Astrocyte (in vitro differentiated cells and primary cell): ENCODE results near the gene SLC25A29. TPM values are rescaled to one million over a fixed set of nuclear protein-coding genes. Genes with fewer than 3 reads are reported as not detected.
A peak's percentile ranks its signal among the peaks of the same experiment; 100 is the strongest.

Source experiments
- DNase-seq: peaks from one replicate; pipeline ENCODE4 v3.0.0-alpha.2; 2010; ENCODE audit warnings: low read depth
- FAIRE-seq: peaks from 2 replicates; lab custom pipeline; 2011; peaks lifted over from hg19 to GRCh38; lab: Jason Lieb, UNC
- H2AFZ ChIP-seq: 2 replicates; pipeline ENCODE4 v1.6.0; 2012; ENCODE audit warnings: low read depth, low read length, inconsistent platforms
- H3K27ac ChIP-seq: 2 replicates; pipeline ENCODE4 v1.5.1; 2011; ENCODE audit warnings: low read depth, low read length, inconsistent platforms
- H3K27me3 ChIP-seq: 2 replicates; pipeline ENCODE4 v1.6.0; 2011; ENCODE audit warnings: low read length, inconsistent platforms; ENCODE audit not compliant: insufficient read depth
- H3K36me3 ChIP-seq: 2 replicates; pipeline ENCODE4 v1.5.1; 2011; ENCODE audit warnings: low read length, inconsistent platforms; ENCODE audit not compliant: insufficient read depth
- H3K4me1 ChIP-seq: 2 replicates; pipeline ENCODE4 v1.5.1; 2011; ENCODE audit warnings: low read length, inconsistent platforms; ENCODE audit not compliant: insufficient read depth
- H3K4me2 ChIP-seq: 2 replicates; pipeline ENCODE4 v1.6.0; 2012; ENCODE audit warnings: low read length, inconsistent platforms
- H3K4me3 ChIP-seq: 2 replicates; pipeline ENCODE4 v1.5.1; 2011; ENCODE audit warnings: low read depth, mild to moderate bottlenecking, low read length, inconsistent platforms; ENCODE audit not compliant: insufficient read depth
- H3K79me2 ChIP-seq: 2 replicates; pipeline ENCODE4 v1.6.0; 2012; ENCODE audit warnings: mild to moderate bottlenecking, low read length, inconsistent platforms; ENCODE audit not compliant: insufficient read depth
- H3K9ac ChIP-seq: 2 replicates; pipeline ENCODE4 v1.6.0; 2012; ENCODE audit warnings: mild to moderate bottlenecking, low read length, inconsistent platforms
- H3K9me3 ChIP-seq: 2 replicates; pipeline ENCODE4 v1.5.1; 2012; ENCODE audit warnings: low read depth, mild to moderate bottlenecking, low read length, inconsistent platforms; ENCODE audit not compliant: insufficient read depth
- H4K20me1 ChIP-seq: 2 replicates; pipeline ENCODE4 v1.6.0; 2012; ENCODE audit warnings: low read length, inconsistent platforms; ENCODE audit not compliant: insufficient read depth
- H3K27ac Mint-ChIP-seq: one replicate; pipeline ENCODE4 v1.8.0; 2021; ENCODE audit warnings: mild to moderate bottlenecking, mixed read lengths; ENCODE audit not compliant: unreplicated experiment
- H3K27me3 Mint-ChIP-seq: one replicate; pipeline ENCODE4 v1.8.0; 2021; ENCODE audit warnings: low read depth, mixed read lengths; ENCODE audit not compliant: unreplicated experiment
- H3K36me3 Mint-ChIP-seq: one replicate; pipeline ENCODE4 v1.8.0; 2021; ENCODE audit warnings: low read depth, mixed read lengths; ENCODE audit not compliant: unreplicated experiment
- H3K4me1 Mint-ChIP-seq: one replicate; pipeline ENCODE4 v1.8.0; 2021; ENCODE audit warnings: low read depth, mixed read lengths; ENCODE audit not compliant: unreplicated experiment
- H3K4me3 Mint-ChIP-seq: one replicate; pipeline ENCODE4 v1.8.0; 2021; ENCODE audit warnings: mild to moderate bottlenecking, moderate library complexity, mixed read lengths; ENCODE audit not compliant: unreplicated experiment
- H3K9me3 Mint-ChIP-seq: one replicate; pipeline ENCODE4 v1.8.0; 2021; ENCODE audit warnings: mild to moderate bottlenecking, mixed read lengths; ENCODE audit not compliant: unreplicated experiment
- EZH2 ChIP-seq: IDR thresholded peaks from 2 replicates; pipeline ENCODE4 v1.6.1; 2012; ENCODE audit warnings: mild to moderate bottlenecking, low read length, inconsistent platforms; ENCODE audit not compliant: insufficient read depth
- total RNA-seq: library from RNA; stranded (reverse); gene quantifications from 2 replicates; pipeline ENCODE4 v1.2.1, GENCODE V29; 2021
- TF ChIP-seq, protein P1 (sequence below): IDR thresholded peaks from 2 replicates; pipeline ENCODE4 v1.5.1; 2011; ENCODE audit warnings: low read depth, mild to moderate bottlenecking, inconsistent platforms, low read length, moderate library complexity; ENCODE audit not compliant: insufficient read depth

SLC25A29 gene
- total RNA-seq, 1 donor from 2014 or later = 30.2 TPM

DNA sequence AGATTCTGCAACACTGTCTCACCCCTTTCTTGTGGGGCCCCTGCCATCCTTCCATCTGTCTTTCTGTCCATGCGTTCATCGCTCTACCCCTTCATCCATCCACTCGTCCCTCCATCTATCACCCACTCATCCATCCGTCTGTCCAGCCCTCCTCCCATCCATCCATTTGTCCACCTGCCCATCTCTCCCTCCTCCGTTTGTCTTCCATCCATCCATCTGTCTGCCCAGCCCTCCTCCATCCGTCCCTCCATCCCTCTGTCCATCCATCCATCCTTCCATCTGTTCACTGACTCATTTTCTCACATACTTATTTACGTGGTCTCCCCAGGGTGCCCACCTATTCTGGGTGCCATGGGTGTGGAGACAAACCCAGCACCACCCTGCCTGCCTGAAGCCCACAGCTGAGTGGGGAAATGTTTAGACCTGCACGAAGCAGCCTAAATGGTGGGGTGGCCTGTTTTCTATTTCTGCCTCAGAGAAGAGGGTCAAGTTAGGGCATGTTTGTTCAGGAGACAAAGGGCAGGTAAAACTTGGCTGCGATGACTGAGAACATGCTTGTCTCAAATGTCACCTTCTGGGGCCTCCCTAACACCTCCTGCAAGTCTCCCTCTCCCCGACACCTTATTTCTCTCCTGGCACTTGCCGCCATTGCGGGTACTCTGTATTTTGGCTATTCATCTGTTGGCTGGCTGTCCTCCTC, 14.1 kb upstream of the SLC25A29 start:
- H3K9me3 Mint-ChIP-seq = no peaks in the 10 kb centered on the region
- no peak overlapping the region for H2AFZ ChIP-seq
- H3K4me1 ChIP-seq = no peaks in the 10 kb centered on the region
- FAIRE-seq (no peak), DNase-seq (no peak)
- no peaks in the 10 kb centered on the region for H3K36me3 ChIP-seq
- H3K27ac ChIP-seq = no peak overlapping the region
- peak overlapping the region; percentile 23 for H3K4me3 Mint-ChIP-seq
- H3K36me3 Mint-ChIP-seq = no peaks in the 10 kb centered on the region
- H3K27ac Mint-ChIP-seq = no peak overlapping the region
- H4K20me1 ChIP-seq = no peaks in the 10 kb centered on the region
- no peaks in the 10 kb centered on the region for H3K9me3 ChIP-seq
- H3K27me3 ChIP-seq = no peaks in the 10 kb centered on the region
- TF ChIP-seq, protein P1, sequence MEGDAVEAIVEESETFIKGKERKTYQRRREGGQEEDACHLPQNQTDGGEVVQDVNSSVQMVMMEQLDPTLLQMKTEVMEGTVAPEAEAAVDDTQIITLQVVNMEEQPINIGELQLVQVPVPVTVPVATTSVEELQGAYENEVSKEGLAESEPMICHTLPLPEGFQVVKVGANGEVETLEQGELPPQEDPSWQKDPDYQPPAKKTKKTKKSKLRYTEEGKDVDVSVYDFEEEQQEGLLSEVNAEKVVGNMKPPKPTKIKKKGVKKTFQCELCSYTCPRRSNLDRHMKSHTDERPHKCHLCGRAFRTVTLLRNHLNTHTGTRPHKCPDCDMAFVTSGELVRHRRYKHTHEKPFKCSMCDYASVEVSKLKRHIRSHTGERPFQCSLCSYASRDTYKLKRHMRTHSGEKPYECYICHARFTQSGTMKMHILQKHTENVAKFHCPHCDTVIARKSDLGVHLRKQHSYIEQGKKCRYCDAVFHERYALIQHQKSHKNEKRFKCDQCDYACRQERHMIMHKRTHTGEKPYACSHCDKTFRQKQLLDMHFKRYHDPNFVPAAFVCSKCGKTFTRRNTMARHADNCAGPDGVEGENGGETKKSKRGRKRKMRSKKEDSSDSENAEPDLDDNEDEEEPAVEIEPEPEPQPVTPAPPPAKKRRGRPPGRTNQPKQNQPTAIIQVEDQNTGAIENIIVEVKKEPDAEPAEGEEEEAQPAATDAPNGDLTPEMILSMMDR = no peak
- no peak for TF ChIP-seq EZH2
- H3K9ac ChIP-seq = no peak overlapping the region
- H3K79me2 ChIP-seq = no peaks in the 10 kb centered on the region
- no peak overlapping the region for H3K4me3 ChIP-seq
- no peaks in the 10 kb centered on the region for H3K4me1 Mint-ChIP-seq
- H3K27me3 Mint-ChIP-seq = peaks cover 33% of the 10 kb centered on the region
- H3K4me2 ChIP-seq = no peak overlapping the region

GRCh38 chr14:100317912-100318808, 11.9 kb upstream of the SLC25A29 start:
- no peaks in the 10 kb centered on the region for H3K9me3 Mint-ChIP-seq
- H3K27ac Mint-ChIP-seq = no peak overlapping the region
- DNase-seq (peak; percentile 14), FAIRE-seq (no peak)
- H3K27me3 Mint-ChIP-seq = peaks cover 27% of the 10 kb centered on the region
- peak overlapping the region; percentile 45 for H3K4me3 Mint-ChIP-seq
- H3K79me2 ChIP-seq = no peaks in the 10 kb centered on the region
- H3K4me1 Mint-ChIP-seq = peaks cover 2% of the 10 kb centered on the region
- no peaks in the 10 kb centered on the region for H3K4me1 ChIP-seq
- peak overlapping the region; percentile 32 for H2AFZ ChIP-seq
- H4K20me1 ChIP-seq = no peaks in the 10 kb centered on the region
- H3K27ac ChIP-seq = no peak overlapping the region
- H3K9ac ChIP-seq = no peak overlapping the region
- H3K9me3 ChIP-seq = no peaks in the 10 kb centered on the region
- H3K36me3 Mint-ChIP-seq = no peaks in the 10 kb centered on the region
- TF ChIP-seq EZH2 = no peak
- TF ChIP-seq, protein P1 = peak; percentile 46
- H3K4me3 ChIP-seq = no peak overlapping the region
- no peaks in the 10 kb centered on the region for H3K36me3 ChIP-seq
- H3K27me3 ChIP-seq = no peaks in the 10 kb centered on the region
- peak overlapping the region; percentile 45 for H3K4me2 ChIP-seq
